Activated CD8-positive, alpha-beta T cell treated with anti-CD3 and anti-CD28 coated beads for 36 hours (primary cell): ENCODE data around the gene GNPTAB. TPM values are rescaled to one million over a fixed set of nuclear protein-coding genes. Genes with fewer than 3 reads are reported as not detected.

Source experiments
- ATAC-seq: fragments of 200-7000 bp; cut with Tn5 transposase; one replicate; pipeline ENCODE4 v1.10.0; 2021; ENCODE audit warnings: mild to moderate bottlenecking, moderate library complexity
- CTCF ChIA-PET: fragments of 350-600 bp; sonication (Branson Sonifier 250); formaldehyde crosslinking; loops from one replicate; lab custom pipeline; 2021; ENCODE audit warnings: antibody characterized with exemption; lab: Charles Lee
- POLR2A ChIA-PET: fragments of 350-600 bp; sonication (Branson Sonifier 250); formaldehyde crosslinking; loops from one replicate; lab custom pipeline; 2021; ENCODE audit warnings: antibody characterized with exemption; lab: Charles Lee
- DNase-seq: peaks from one replicate; pipeline ENCODE4 v3.0.0-alpha.2; 2020
- H3K27ac Mint-ChIP-seq: one replicate; pipeline ENCODE4 v1.8.0; 2021; ENCODE audit warnings: mild to moderate bottlenecking, mixed read lengths
- H3K27me3 Mint-ChIP-seq: one replicate; pipeline ENCODE4 v1.8.0; 2021; ENCODE audit warnings: mixed read lengths
- H3K36me3 Mint-ChIP-seq: one replicate; pipeline ENCODE4 v1.8.0; 2021; ENCODE audit warnings: low read depth, mixed read lengths
- H3K4me1 Mint-ChIP-seq: one replicate; pipeline ENCODE4 v1.8.0; 2021; ENCODE audit warnings: low read depth, mixed read lengths
- H3K4me3 Mint-ChIP-seq: one replicate; pipeline ENCODE4 v1.8.0; 2021; ENCODE audit warnings: mild to moderate bottlenecking, moderate library complexity, mixed read lengths
- H3K9me3 Mint-ChIP-seq: one replicate; pipeline ENCODE4 v1.8.0; 2021; ENCODE audit warnings: mixed read lengths
- intact Hi-C: fragments of 100-400 bp; cut with micrococcal nuclease; formaldehyde crosslinking; loops from one replicate; pipeline ENCODE4 v1.10.0; 2022
- total RNA-seq, 2 experiments: library from RNA; stranded (reverse); gene quantifications; one replicate each; pipeline ENCODE4 v1.2.3, GENCODE V29; 2021
- TF ChIP-seq, protein P1 (sequence below): fragments of 200-600 bp; IDR thresholded peaks from one replicate; pipeline ENCODE4 v1.8.0; 2022; ENCODE audit warnings: antibody characterized with exemption, mild to moderate bottlenecking

GNPTAB gene
- total RNA-seq, 2 experiments from 2014 or later = 52.4 to 56.9 TPM

DNA sequence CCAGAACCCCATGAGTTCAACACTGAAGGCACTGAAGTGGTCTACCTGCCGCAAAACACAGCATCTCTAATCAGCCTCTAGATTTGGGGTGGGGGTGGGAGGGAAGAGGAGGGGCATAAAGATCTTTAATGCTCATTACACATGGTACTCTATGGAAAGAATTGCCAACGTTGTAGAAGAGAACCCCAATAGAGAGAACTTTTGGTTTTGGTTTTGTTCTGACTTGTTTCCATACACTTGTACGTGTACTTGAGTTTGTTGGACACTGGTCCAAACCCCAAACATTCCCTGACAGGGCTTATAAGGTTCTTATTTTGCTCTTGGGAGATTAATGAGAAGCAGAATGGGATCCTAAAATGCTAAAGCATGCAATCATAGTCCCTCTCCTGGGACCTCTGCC, 31.0 kb downstream of the GNPTAB start:
- peaks cover 24% of the 10 kb centered on the region for H3K36me3 Mint-ChIP-seq
- DNase-seq (no peak), ATAC-seq (peak; percentile 65)
- no peaks in the 10 kb centered on the region for H3K9me3 Mint-ChIP-seq
- ChIA-PET CTCF (interaction anchor here (1.2 to 4.4 kb wide), 2 partner anchors 24 to 31 kb away, joined by 5 to 23 read pairs; partner anchors contain the start of gene GNPTAB), POLR2A (interaction anchor here (0.7 kb wide), 1 partner anchor 26 kb away, joined by 3 read pairs; no protein-coding TSS in a partner anchor)
- no peaks in the 10 kb centered on the region for H3K27me3 Mint-ChIP-seq
- H3K4me1 Mint-ChIP-seq = peaks cover 58% of the 10 kb centered on the region
- intact Hi-C loops = no loop called here
- H3K27ac Mint-ChIP-seq = peak overlapping the region; percentile 73
- TF ChIP-seq, protein P1, sequence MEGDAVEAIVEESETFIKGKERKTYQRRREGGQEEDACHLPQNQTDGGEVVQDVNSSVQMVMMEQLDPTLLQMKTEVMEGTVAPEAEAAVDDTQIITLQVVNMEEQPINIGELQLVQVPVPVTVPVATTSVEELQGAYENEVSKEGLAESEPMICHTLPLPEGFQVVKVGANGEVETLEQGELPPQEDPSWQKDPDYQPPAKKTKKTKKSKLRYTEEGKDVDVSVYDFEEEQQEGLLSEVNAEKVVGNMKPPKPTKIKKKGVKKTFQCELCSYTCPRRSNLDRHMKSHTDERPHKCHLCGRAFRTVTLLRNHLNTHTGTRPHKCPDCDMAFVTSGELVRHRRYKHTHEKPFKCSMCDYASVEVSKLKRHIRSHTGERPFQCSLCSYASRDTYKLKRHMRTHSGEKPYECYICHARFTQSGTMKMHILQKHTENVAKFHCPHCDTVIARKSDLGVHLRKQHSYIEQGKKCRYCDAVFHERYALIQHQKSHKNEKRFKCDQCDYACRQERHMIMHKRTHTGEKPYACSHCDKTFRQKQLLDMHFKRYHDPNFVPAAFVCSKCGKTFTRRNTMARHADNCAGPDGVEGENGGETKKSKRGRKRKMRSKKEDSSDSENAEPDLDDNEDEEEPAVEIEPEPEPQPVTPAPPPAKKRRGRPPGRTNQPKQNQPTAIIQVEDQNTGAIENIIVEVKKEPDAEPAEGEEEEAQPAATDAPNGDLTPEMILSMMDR = no peak
- H3K4me3 Mint-ChIP-seq = peak overlapping the region; percentile 24

DNA sequence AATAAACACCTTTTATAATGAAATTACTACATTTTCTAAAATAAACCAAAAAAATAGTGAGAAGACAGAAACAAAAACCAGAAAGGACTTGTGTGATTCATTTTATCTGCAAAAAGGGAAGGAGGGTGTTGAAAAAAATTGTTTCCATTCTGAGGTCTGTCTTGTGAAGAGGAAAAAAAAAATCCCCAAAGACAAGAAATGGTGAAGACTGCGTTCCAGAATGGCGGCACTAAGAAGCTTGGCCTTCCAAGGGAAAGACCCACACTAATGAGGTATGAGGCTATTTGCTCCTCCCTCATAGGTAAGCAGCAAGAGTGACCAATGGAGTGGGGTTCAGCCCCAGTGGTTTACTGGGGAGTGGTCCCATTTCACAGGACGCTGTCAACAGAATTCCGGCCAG, 35.0 kb downstream of the GNPTAB start:
- ATAC-seq (peak; percentile 28), DNase-seq (peak; percentile 35)
- CTCF ChIA-PET = interaction anchor here (0.5 to 7.9 kb wide), 6 partner anchors 10 to 44 kb away, joined by 3 to 141 read pairs (median 36); partner anchors contain the start of gene GNPTAB
- POLR2A ChIA-PET = interaction anchor here (1.0 to 1.6 kb wide), 2 partner anchors 25 to 32 kb away, joined by 4 to 7 read pairs; no protein-coding TSS in a partner anchor
- Mint-ChIP-seq H3K27me3 (no peaks in the 10 kb centered on the region), H3K4me1 (peaks cover 72% of the 10 kb centered on the region), H3K4me3 (peak overlapping the region; percentile 43), H3K9me3 (no peaks in the 10 kb centered on the region), H3K36me3 (peaks cover 34% of the 10 kb centered on the region), H3K27ac (peak overlapping the region; percentile 94)
- intact Hi-C loops = loop anchor here (2.0 kb wide), 1 partner anchor 23 kb away; no protein-coding TSS in a partner anchor
- TF ChIP-seq, protein P1 = no peak

DNA sequence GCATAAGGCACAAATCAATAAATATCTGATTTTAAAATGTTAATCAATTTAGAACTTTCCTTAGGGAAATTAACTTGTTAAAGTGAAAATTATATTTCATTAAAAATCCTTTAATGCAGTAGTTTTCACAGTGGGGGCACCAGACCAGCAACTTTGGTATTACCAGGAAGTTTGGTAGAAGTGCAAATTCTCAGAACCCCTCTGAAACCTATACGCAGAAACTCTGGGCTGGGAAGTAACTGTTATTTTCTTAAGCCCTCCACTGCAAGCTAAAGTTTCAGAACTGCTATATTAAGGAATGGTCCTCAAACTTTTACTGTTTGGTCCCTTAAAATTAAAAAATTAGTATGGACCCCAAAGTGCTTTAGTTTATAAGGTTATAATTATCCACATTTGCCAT, 35.7 kb downstream of the GNPTAB start:
- peak; percentile 50 for DNase-seq
- intact Hi-C loops = loop anchor here (2.0 kb wide), 1 partner anchor 24 kb away; no protein-coding TSS in a partner anchor
- Mint-ChIP-seq H3K4me3 (no peak overlapping the region), H3K27ac (peak overlapping the region; percentile 94), H3K4me1 (peaks cover 69% of the 10 kb centered on the region), H3K9me3 (no peaks in the 10 kb centered on the region), H3K36me3 (peaks cover 38% of the 10 kb centered on the region), H3K27me3 (no peaks in the 10 kb centered on the region)
- CTCF ChIA-PET = interaction anchor here (0.9 to 7.9 kb wide), 6 partner anchors 11 to 44 kb away, joined by 4 to 141 read pairs (median 36); partner anchors contain the start of gene GNPTAB
- POLR2A ChIA-PET = interaction anchor here (0.6 to 2.4 kb wide), 4 partner anchors 8 to 35 kb away, joined by 3 to 11 read pairs (median 5); no protein-coding TSS in a partner anchor
- TF ChIP-seq, protein P1 = no peak
- ATAC-seq = peak; percentile 37

DNA sequence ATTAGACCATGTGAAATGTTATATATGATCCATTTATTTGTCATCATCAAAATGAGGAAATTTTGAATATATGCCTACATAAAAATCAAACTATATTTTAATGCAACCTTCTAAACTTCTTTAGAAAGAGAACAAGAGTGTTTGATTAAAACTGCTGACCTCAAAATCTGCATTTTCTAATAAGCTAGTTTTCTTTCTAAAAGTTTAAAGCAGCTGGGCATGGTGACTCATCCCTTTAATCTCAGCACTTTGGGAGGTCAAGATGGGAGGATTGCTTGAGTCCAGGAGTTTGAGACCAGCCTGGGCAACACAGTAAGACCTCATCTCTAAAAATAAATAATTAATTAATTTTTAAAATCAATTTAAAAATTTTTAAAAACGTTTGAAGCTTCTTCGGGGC, 36.2 kb downstream of the GNPTAB start:
- peaks cover 65% of the 10 kb centered on the region for H3K4me1 Mint-ChIP-seq
- peak overlapping the region; percentile 94 for H3K27ac Mint-ChIP-seq
- CTCF ChIA-PET = interaction anchor here (0.9 to 7.9 kb wide), 6 partner anchors 10 to 45 kb away, joined by 4 to 141 read pairs (median 36); partner anchors contain the start of gene GNPTAB
- intact Hi-C loops = loop anchor here (2.0 kb wide), 1 partner anchor 24 kb away; no protein-coding TSS in a partner anchor
- H3K27me3 Mint-ChIP-seq = no peaks in the 10 kb centered on the region
- DNase-seq = no peak
- peaks cover 42% of the 10 kb centered on the region for H3K36me3 Mint-ChIP-seq
- H3K9me3 Mint-ChIP-seq = no peaks in the 10 kb centered on the region
- TF ChIP-seq, protein P1 = no peak
- H3K4me3 Mint-ChIP-seq = no peak overlapping the region
- POLR2A ChIA-PET = interaction anchor here (0.8 to 2.4 kb wide), 5 partner anchors 11 to 35 kb away, joined by 3 to 11 read pairs (median 4); no protein-coding TSS in a partner anchor
- ATAC-seq = no peak

DNA sequence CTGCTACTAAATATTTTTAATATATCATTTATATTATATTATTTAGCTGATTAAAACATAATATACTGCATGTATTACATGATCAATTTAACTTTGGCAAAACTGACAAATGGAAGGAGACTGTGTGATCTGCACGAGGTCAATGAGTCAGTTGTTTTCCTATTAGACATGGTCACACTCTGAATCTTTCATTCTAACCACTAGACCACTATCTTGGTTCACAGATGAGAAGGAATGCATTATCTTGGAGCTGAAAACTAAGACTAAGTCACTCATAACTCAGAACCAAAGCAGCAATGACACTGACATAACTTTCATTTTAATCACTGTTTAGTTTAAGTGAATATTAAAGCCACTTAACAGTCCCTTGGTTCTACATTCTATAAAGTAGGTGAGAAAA, 37.4 kb downstream of the GNPTAB start:
- ChIA-PET POLR2A (interaction anchor here (0.7 to 2.4 kb wide), 4 partner anchors 12 to 37 kb away, joined by 3 to 11 read pairs (median 6); no protein-coding TSS in a partner anchor), CTCF (interaction anchor here (0.8 to 7.9 kb wide), 7 partner anchors 14 to 46 kb away, joined by 3 to 141 read pairs (median 34); partner anchors contain the start of gene GNPTAB)
- Mint-ChIP-seq H3K4me1 (peaks cover 54% of the 10 kb centered on the region), H3K27ac (peak overlapping the region; percentile 85), H3K9me3 (no peaks in the 10 kb centered on the region), H3K27me3 (no peaks in the 10 kb centered on the region), H3K36me3 (peaks cover 46% of the 10 kb centered on the region), H3K4me3 (no peak overlapping the region)
- DNase-seq (peak; percentile 35), ATAC-seq (peak; percentile 81)
- intact Hi-C loops = no loop called here
- TF ChIP-seq, protein P1 = no peak
